ENCODE measurements around the gene SP100. TPM values are rescaled to one million over a fixed set of nuclear protein-coding genes. Genes with fewer than 3 reads are reported as not detected.

SP100 gene
- total RNA-seq, 1 donor from 2014 or later = 82.0 TPM

- no peak for TF ChIP-seq CTCF (IDR thresholded peaks at IDR 0.05)
- H3K9me3 ChIP-seq = no peaks in the 10 kb centered on the region
- no peak for DNase-seq (ENCODE audit: low spot score in 2 of 2)
- H3K27ac ChIP-seq = no peak overlapping the region
- no peaks in the 10 kb centered on the region for H3K4me1 ChIP-seq
- H3K4me3 ChIP-seq = no peak overlapping the region
- H3K36me3 ChIP-seq = no peaks in the 10 kb centered on the region
- intact Hi-C loops (cut with DNase I) = no loop called here
- H3K27me3 ChIP-seq = no peaks in the 10 kb centered on the region
Measured at GRCh38 chr2:230578106-230578505, 162.1 kb downstream of the SP100 start.

- Histone ChIP-seq H3K4me3 (no peak overlapping the region), H3K9me3 (no peaks in the 10 kb centered on the region), H3K36me3 (no peaks in the 10 kb centered on the region), H3K27ac (no peak overlapping the region), H3K27me3 (no peaks in the 10 kb centered on the region), H3K4me1 (no peaks in the 10 kb centered on the region)
- no peak for TF ChIP-seq CTCF (IDR thresholded peaks at IDR 0.05)
- intact Hi-C loops (cut with DNase I) = no loop called here
- no peak for DNase-seq (ENCODE audit: low spot score in 2 of 2)
Measured at GRCh38 chr2:230582851-230583283, 166.9 kb downstream of the SP100 start.

GRCh38 chr2:230583581-230583980 is 167.6 kb downstream of the SP100 start:
- TF ChIP-seq CTCF (IDR thresholded peaks at IDR 0.05) = no peak
- Histone ChIP-seq H3K27ac (no peak overlapping the region), H3K36me3 (no peaks in the 10 kb centered on the region), H3K4me1 (no peaks in the 10 kb centered on the region), H3K9me3 (no peaks in the 10 kb centered on the region), H3K27me3 (no peaks in the 10 kb centered on the region), H3K4me3 (no peak overlapping the region)
- intact Hi-C loops (cut with DNase I) = no loop called here
- no peak for DNase-seq (ENCODE audit: low spot score in 2 of 2)

GRCh38 chr2:230586328-230586982 is 170.5 kb downstream of the SP100 start:
- Histone ChIP-seq H3K9me3 (no peaks in the 10 kb centered on the region), H3K27me3 (no peaks in the 10 kb centered on the region), H3K36me3 (no peaks in the 10 kb centered on the region), H3K4me3 (no peak overlapping the region), H3K27ac (no peak overlapping the region), H3K4me1 (no peaks in the 10 kb centered on the region)
- TF ChIP-seq CTCF (IDR thresholded peaks at IDR 0.05) = no peak
- DNase-seq (ENCODE audit: low spot score in 2 of 2) = no peak
- intact Hi-C loops (cut with DNase I) = no loop called here

- H3K27me3 ChIP-seq = no peaks in the 10 kb centered on the region
- no peak overlapping the region for H3K27ac ChIP-seq
- H3K4me1 ChIP-seq = no peaks in the 10 kb centered on the region
- H3K4me3 ChIP-seq = no peak overlapping the region
- TF ChIP-seq CTCF (IDR thresholded peaks at IDR 0.05) = no peak
- no peak for DNase-seq (ENCODE audit: low spot score in 2 of 2)
- no peaks in the 10 kb centered on the region for H3K36me3 ChIP-seq
- no peaks in the 10 kb centered on the region for H3K9me3 ChIP-seq
- intact Hi-C loops (cut with DNase I) = no loop called here
Measured at GRCh38 chr2:230589025-230589424, 173.0 kb downstream of the SP100 start.
